HT1080 (cell line): ENCODE results near the gene EEPD1. TPM values are rescaled to one million over a fixed set of nuclear protein-coding genes. Genes with fewer than 3 reads are reported as not detected.

Experiments
- DNase-seq: peaks from one replicate; pipeline ENCODE4 v3.0.0-alpha.2; 2015; ENCODE audit warnings: low read depth
- total RNA-seq: library from RNA; depleted of rRNA; stranded (reverse); fragments of >200 nt; shearing (Covaris generic); gene quantifications from 2 replicates; pipeline ENCODE4 v1.2.3, GENCODE V29; 2014

EEPD1 gene
- total RNA-seq, 1 experiment from 2014 or later: 6.2 TPM

DNA sequence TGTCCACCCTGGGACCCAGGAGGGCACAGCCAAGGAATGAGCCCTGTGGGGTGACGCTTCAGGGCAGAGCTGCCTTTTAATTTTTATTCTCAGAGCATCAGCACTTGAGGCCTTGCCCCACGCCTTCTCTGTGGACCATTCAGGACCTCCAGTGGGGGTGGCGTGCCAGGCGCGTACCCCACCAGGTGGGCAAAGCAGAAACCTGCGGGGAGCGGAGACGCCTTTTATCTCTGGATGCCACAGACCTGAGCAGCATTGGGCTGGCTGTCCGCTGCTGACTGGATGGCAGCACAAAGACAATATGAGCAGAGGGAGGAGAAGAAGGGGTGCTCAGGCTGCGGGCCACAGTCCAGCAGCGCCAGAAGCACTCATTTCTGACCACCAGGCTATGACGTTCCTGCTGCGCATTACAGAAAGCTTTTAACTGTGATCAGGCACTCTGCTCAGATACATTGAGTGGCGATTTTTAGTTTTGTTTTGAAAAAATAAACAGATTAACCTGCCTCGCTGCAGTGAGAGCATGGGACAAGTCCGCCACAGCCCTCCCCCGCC lies 146.2 kb downstream of the EEPD1 start:
- no peak for DNase-seq

DNA sequence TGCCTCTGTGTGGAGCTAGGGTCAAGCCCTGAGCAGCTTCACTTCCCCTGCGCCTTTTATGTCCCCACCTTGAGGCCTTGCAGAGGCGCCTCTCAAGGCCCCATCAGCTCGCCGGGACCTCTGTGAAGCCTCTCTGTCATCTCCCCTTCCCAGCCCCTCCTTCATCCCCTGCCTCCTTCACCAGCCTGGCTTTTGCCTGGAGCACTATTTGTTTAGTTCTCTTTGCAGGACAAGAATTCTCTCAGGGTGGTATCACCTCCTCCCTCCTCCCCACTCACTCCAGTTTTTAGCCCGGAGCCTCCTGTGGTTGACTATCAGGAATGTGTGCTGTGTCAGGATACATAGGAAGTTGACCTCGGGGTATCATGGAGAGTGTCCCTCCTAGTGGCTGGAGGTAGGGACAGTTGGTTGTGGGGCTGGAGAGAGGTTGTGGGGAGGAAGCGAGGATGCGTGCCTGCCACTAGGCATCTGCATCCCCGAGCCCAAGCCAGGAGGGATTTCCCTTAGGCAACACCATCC lies 146.8 kb downstream of the EEPD1 start:
- no peak for DNase-seq

DNA sequence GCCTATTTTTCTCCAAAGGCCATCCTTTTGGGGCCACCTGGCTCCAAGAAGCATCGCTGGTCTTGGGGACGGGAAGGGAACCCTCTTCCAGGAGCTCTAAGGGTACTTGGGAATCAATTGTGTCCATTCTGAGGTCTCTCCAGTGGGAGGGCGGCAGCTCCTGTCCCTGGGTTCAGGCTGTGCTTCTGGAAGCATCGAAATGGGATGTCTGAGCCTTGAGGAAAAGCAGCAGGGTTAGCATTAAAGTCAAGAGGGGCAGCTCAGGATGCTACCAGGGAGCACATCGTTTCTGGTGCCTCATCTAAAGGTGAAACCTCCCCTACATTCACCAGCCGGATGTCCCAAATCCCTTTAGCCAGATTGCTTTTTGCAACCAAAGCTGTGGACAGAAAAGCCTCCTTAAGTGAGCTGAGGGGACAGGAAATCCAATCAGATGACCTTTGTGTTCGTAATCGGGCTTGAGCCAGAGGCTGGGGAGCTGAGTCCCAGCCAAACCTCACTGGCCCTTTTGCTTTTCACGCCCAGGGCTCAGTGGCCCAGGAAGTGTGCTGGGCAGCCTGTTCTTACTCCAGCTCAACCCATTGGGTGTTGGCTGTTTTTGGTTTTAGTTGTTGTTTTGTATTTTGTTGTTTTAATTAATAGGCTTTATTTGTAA lies 147.8 kb downstream of the EEPD1 start:
- no peak for DNase-seq

DNA sequence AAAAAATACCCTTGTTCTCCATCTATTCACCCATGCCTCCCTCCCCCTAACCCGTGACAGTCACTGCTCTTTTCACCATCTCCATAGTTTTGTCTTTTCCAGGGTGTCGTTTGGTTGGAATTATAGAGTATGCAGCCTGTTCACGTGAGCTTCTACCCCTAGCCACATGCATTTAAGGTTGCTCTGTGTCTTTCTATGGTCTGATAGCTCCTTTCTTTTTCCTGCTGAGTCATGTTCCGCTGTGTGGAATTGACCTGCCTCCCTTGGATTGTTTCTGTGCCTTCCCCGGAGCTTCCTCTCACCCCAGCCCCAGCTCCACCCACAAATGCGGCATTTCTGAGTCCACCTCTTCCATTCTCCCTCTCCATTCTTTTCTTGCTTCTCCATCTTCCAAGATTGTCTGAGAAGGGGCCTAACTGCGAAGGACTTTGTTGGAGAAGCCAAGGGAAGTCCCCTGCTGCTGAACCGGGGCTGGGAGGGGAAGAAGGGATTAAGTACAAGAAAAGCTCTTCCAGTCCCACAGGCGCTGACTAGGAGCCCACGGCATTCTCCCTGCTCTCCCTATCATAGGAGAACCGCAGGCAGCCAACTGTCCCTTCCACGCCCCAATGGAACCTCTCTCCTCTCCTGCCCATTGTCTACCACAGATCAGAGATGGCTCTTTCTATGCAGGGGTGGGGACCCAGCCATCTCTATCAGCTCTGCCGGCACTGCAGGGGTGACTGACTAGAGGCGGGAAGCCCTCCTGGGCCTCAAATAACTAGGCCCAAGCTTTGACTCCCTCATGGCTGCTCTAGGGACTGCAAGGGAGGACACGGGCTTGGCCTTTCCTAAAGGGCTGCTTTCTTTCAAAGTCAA lies 149.1 kb downstream of the EEPD1 start:
- DNase-seq: peak; percentile 38

DNA sequence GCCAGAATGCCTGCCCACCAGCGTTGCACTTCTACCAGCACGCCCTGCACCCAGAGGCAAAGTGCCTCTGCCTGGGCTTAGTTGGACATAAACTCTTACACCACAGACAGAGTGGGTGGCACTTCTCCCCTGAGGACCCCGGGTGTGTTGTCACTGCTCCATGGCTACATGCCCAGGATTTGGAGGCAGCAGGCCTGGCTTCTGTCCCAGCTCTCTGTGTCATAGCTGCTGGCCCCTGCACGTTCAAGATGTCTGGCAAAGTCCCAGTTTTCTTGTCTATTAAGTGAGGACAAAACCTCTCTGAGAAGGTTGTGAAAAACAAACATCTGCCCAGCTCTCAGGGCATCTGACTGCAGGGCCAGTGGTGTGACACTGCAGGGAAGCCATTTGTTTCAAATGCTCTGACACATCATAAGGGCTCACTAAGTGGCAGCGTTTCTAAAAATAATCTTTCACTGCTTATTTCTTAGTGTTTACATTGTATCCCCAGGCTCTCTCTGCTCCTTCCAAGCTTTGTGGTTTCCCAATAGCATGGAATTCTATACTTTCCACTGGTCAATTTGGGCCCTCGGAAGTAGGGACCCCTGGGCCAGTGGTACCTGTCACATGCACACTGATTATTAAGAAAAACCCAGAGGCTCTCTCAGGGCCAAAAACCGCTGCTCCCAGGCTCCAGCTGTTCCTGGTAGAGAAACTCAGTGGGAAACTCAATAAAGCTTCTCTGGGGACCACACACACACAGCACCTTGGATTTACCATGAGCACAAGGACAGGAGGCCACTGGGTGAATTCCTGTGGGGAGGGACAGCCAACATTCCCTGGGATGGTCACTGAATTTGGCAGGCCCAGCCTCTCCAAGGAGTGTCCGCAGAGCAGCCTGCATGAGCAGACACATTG lies 150.4 kb downstream of the EEPD1 start:
- DNase-seq: peak; percentile 89

DNA sequence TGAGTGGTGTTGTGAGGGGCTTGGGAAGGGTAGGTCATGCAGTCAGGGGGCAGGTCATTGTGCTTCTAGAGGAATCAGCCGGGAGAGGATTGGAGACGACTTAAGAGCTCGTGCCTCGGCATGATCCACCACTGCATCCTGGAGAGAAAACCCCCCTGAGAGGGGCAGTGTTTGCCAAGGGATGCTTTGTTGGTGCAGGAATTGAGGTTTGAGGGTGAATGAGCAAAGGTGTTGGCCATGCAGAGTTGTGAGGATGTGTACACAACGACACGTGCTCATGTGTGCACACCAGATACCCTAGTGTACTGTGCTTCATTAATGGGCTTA lies 151.0 kb downstream of the EEPD1 start:
- DNase-seq: no peak

DNA sequence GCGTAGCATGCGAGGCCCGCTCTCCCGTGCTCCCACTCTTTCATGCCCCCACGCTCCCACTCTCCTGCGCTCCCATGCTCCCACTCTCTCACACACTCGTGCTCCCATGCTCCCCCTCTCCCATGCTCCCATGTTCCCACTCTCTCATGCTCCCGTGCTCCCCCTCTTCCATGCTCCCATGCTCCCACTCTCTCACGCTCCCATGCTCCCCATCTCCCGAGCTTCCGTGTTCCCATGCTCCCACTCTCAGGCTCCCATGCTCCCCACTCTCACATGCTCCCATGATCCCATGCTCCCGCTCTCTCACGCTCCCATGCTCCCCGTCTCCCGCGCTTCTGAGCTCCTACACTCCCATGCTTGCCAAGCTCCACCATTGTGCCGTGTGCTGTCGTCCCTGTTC lies 152.2 kb downstream of the EEPD1 start:
- no peak for DNase-seq

DNA sequence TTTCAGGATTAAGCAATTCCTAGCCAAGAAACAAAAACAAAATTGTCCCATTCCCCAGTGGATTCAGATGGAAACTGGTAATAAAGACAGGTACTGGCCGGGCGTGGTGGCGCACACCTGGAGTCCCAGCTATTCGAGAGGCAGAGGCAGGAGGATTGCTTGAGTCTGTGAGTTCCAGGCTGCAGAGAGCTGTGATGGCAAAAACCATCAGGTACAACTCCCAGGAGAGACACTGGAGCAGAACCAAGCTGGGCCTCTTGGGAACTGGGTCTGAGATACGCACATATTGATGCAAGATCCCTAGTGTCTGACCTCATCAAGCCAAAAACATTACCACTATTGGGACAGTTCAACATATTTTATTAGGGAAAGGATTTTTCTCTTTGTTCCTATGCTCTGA lies 152.6 kb downstream of the EEPD1 start:
- DNase-seq: no peak

DNA sequence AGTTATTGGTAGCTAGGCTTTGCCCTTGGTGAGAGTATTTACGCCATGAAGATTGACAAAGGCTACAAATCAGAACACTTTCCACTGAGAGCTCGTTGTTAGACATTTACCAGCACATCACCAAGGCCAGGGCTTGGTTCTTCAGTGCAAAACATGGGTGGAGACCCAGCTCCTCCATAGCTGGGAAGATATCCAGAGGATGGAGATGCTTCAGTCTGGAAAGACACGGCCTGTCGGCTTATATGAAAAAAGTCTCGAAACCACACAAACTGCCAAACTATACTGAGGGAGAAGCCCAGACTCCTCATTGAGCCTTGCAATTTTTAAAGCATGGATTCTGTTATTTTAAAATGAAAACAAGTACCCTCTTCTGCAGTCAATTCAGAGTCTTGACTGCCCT lies 153.2 kb downstream of the EEPD1 start:
- DNase-seq: no peak

DNA sequence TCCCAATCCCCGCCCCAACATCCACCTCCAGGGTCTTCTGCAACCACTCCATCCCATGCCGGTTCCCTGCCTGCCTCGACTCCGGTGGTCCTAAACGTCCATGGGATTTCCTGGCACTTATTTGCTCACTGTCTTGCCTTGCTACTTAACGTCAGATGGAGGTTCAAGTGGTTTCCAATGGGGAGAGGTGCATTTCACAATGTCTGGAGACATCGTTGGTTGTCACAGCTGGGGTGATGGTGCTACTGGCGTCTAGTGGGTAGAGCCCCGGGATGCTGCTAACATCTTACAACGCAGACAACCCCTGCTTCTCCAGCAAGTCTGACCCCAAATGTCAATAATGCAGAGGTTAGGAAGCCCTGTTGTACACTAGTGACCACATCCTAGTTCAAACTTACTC lies 153.7 kb downstream of the EEPD1 start:
- no peak for DNase-seq

DNA sequence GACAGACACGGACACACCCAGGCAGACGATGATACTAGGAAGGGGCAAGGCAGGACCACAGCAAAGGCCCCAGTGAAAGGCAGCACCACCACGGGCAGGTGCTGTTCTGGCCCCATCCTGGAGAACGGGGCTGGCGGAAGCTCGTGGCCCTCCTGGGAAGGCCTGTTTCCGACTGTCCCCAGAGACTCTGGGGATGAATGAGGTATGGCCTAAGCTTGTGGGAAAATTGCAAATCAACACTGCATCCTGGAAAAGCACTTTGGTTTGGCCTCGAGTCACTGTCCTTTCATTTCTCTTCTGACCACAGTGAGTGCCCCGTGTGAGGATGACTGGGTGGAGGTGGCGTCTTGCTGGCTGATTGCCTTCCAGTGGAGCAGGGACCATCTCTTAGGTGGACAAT lies 155.0 kb downstream of the EEPD1 start:
- DNase-seq: no peak

DNA sequence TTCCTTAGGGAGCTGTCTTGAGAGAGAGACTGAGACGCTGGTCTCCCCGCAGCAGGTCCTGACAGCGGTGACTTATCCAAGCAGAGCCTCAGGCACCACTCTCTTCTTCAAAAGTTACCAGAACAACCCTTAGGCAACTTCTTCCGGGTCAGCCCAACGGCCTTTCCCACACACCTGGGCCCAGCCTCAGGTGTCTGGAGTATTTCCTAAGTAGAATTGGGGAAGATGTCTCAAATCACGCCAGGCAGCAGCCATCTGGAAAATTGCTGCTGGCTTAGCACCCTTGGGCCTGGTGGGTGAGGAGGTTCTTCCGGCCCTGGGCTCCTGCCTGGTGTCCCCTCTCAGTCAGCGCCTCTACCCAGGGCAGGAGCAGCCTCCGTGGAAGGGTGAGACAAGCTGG lies 156.2 kb downstream of the EEPD1 start:
- no peak for DNase-seq

DNA sequence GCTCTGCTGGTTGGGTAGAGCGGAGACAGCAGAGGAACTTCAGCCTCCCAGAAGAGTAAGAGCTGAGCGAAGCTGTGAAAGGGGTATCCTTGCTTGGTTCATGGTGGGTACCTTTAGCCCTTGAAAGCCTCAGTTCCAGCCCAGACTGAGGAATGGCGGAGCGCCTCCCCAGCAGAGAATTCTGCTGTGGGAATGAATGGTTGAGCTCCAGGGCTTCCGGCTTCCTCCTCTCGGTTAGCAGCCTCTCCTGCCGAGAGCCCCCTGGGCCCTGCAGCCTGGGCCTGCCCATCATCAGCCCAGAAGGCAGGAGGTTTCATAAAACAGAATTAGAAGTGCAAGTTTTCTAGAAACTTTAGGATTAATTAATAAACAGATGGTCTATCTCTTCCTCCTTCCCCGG lies 156.7 kb downstream of the EEPD1 start:
- DNase-seq: no peak

DNA sequence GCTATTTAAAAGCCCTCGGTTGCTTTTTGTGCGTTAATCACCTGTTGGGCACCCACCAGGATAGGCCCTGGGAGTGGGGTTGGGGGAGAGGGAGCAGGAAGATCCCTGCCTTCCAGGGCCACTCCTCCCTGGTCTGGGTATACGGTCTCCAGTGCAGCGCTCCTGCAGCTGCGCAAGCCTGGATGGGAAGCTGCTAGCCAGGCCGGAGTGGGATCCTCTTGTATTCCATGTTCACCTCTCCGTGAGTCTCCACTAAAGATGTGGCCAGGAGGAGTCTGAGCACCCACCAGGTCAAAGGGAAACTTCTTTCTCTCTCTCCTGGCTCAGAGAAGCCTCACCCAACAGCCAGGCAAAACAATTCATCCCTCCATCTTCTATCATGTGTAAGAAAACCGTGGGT lies 157.8 kb downstream of the EEPD1 start:
- no peak for DNase-seq

DNA sequence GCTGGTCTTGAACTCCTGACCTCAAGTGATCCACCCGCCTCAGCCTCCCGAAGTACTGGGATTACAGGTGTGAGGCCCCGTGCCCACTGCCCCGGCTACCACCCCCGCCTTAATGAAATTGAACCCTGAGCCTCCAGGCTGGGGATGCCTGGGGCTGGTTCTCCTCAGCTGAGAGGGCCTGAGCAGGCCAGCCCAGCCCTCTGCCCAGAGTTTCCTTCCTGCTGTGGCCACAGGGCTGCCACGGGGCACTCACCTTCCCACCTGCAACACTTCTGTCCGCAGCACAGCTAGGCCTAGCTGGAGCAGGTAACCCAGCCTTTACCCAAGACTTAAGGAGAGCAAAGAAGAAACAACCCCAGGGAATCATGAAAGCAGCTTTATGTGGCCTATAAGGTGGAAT lies 158.5 kb downstream of the EEPD1 start:
- DNase-seq: no peak

DNA sequence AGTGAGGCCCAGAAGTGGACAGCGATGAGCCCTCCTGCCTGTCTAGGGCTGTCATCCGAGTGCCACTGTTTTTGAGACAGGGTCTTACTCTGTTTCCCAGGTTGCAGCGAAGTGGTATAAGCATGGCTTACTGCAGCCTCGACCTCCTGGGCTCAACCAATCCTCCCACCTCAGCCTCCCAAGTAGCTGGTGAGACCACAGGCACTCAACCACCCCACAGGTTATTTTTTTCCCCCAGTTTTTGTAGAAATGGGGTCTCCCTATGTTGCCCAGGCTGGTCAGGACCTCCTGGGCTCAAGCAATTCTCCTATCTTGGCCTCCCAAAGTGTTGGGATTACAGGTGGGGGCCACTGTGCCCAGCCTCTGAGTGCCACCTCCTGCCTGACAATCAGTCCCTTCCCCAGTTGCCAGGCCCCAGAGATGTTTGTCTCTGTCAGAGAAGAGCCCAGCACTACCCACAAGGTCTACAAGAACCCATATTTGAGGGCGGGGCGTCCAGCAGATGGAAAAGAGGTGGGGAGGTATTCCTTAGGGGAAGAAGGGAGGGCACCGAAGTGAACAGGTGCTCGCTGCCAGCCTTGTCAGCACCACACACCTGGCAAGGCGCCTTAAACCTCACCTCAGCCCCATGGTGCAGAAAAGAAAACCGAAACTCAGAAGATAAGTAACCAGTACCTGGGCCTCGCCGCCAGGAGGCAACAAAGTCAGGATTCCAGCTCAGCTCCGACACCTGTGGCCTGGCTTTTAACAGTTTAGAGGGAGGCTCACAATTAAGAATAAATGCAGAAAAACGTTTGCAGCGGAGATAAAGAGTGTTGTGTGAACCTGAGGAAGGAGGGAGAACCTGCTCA lies 159.2 kb downstream of the EEPD1 start:
- peak; percentile 31 for DNase-seq

DNA sequence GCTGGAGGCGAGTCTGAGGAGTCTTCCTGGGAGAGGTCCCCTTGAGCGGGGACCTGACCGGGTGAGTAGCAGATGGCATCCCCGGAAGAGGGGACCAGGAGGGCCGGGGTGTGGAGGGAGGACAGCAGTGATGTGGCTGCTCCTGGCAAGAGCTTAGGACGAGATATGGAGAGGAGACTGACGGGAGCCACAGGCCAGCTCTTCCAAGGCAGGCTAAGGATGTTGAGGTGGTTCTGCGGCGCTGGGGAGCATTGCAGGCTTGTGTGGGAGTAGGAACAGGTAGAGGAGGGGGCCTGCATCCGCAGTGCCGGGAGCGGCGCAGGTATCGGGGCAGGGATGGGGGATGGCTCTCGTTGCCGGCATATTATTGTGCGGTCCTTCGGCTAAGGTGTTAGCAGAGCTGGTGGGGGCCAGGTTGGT lies 159.9 kb downstream of the EEPD1 start:
- no peak for DNase-seq

DNA sequence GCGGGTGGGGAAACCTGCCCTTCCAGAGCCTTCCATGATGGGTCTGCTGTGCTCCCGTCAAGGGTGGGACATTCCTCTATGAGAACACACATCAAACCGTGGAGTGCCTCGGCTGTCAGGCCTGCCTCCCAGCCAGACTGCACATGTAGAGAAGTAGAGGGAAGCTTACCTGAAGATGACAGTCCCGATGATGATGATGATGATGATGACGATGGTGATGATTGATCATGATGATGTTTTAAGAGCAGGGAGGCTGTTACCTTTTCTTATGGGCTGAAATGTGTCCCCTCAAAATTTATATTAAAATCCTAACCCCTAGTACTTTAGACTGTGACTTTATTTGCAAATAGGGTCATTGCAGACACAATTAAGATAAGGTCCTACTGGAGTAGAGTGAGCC lies 160.6 kb downstream of the EEPD1 start:
- no peak for DNase-seq

DNA sequence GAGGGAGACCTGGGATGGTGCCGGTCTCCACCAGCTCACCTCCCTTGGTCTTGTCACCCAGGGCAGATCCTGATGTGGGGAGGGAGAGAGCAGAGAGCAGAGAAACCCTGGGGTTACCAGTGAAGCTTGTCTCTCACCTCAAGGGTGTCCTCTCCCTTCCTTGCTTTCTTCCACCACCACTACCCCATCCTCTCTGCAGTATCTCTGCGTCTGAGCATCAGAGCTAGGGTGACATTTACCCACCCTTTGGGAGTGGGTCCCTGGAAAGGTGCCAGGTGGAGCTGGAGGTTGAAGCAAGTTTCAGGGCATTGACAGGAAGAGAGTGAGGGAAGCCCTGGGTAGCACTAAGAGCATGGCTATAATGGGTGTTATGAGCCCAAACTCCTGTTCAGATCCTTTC lies 161.4 kb downstream of the EEPD1 start:
- DNase-seq: no peak

DNA sequence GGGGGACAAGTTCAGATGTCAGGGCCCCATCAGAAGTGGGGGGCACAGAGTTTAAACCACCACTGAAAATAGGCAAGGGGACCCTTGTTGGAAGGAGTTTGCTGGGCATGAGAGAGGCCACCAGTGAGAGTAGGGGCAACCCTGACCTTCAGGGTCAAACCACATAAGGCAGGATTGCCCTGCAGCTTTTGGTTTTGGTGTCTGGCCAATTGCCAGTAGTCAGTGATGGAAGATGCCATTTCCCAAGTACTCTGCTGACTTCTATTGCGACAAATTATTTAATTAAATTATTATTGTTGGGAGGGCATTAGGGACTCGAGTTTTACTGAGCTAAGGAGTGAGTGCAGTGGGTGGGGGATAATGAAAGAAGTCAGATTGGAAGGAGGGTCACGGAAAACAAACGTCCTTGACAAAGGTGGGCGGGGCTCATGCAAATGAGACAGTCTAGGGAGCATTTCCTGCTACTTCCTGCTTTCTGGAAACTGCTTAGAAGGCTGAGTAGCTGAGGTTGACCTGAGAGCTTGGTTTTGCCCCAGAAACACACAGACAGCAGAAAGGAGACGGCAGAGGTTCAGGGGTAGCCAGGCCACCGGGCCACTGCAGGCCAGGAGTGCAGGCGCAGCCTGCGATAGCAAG lies 162.4 kb downstream of the EEPD1 start:
- DNase-seq: no peak
